Measurements from ENCODE around the gene EXOSC5.
"Not testable (repeated sequence)": the region's sequence is repeated elsewhere in the genome, so short reads cannot be mapped to it uniquely, and the experiment has no call there.

The EXOSC5 gene

GRCh38 chr19:41405776-41406175 lies 8.6 kb upstream of the EXOSC5 start:
- DNase-seq (ENCODE audit: low read depth), result no peak

GRCh38 chr19:41403181-41403970 lies 6.2 kb upstream of the EXOSC5 start:
- DNase-seq (ENCODE audit: low read depth), result no peak

- DNase-seq (ENCODE audit: low read depth), result no peak
Observed at GRCh38 chr19:41402010-41402409, 4.9 kb upstream of the EXOSC5 start.

- DNase-seq (ENCODE audit: low read depth), result no peak
Observed at GRCh38 chr19:41401483-41401882, 4.3 kb upstream of the EXOSC5 start.

- DNase-seq (ENCODE audit: low read depth), result no peak
Observed at GRCh38 chr19:41399525-41399924, 2.4 kb upstream of the EXOSC5 start.

- DNase-seq (ENCODE audit: low read depth), result no peak
Observed at GRCh38 chr19:41399091-41399490, 1.9 kb upstream of the EXOSC5 start.

GRCh38 chr19:41398598-41398997 lies 1.4 kb upstream of the EXOSC5 start:
- no peak for DNase-seq (ENCODE audit: low read depth)

GRCh38 chr19:41398050-41398418 lies 875 bp upstream of the EXOSC5 start:
- peak; percentile 38 for DNase-seq (ENCODE audit: low read depth)

- no peak for DNase-seq (ENCODE audit: low read depth)
Observed at GRCh38 chr19:41395355-41395754, 1.8 kb downstream of the EXOSC5 start.

GRCh38 chr19:41392775-41393174 lies 4.4 kb downstream of the EXOSC5 start:
- DNase-seq (ENCODE audit: low read depth), result no peak

GRCh38 chr19:41391618-41392017 lies 5.5 kb downstream of the EXOSC5 start:
- no peak for DNase-seq (ENCODE audit: low read depth)

GRCh38 chr19:41386442-41386841 lies 10.7 kb downstream of the EXOSC5 start:
- DNase-seq (ENCODE audit: low read depth), result no peak

GRCh38 chr19:41384351-41384750 lies 12.8 kb downstream of the EXOSC5 start:
- DNase-seq (ENCODE audit: low read depth), result no peak

GRCh38 chr19:41381536-41381935 lies 15.6 kb downstream of the EXOSC5 start:
- not testable (repeated sequence) for DNase-seq (ENCODE audit: low read depth)

GRCh38 chr19:41377977-41378709 lies 19.0 kb downstream of the EXOSC5 start:
- peak; percentile 17 for DNase-seq (ENCODE audit: low read depth)

GRCh38 chr19:41376998-41377365 lies 20.2 kb downstream of the EXOSC5 start:
- no peak for DNase-seq (ENCODE audit: low read depth)

- DNase-seq (ENCODE audit: low read depth), result peak; percentile 31
Observed at GRCh38 chr19:41376241-41376997, 20.7 kb downstream of the EXOSC5 start, which contains the start of gene TMEM91. TSS of gene TMEM91 (plus strand) at chr19:41376533. CDS start at chr19:41378310, 1,777 bp downstream.

- DNase-seq (ENCODE audit: low read depth), result peak; percentile 80
Observed at GRCh38 chr19:41373993-41374392, 23.2 kb downstream of the EXOSC5 start.

- DNase-seq (ENCODE audit: low read depth), result no peak
Observed at GRCh38 chr19:41372501-41372900, 24.7 kb downstream of the EXOSC5 start.

GRCh38 chr19:41371541-41371940 lies 25.6 kb downstream of the EXOSC5 start:
- DNase-seq (ENCODE audit: low read depth), result no peak

GRCh38 chr19:41371119-41371518 lies 26.0 kb downstream of the EXOSC5 start:
- not testable (repeated sequence) for DNase-seq (ENCODE audit: low read depth)

- DNase-seq (ENCODE audit: low read depth), result no peak
Observed at GRCh38 chr19:41369769-41370168, 27.4 kb downstream of the EXOSC5 start.

- peak; percentile 95 for DNase-seq (ENCODE audit: low read depth)
Observed at GRCh38 chr19:41367848-41368301, 29.3 kb downstream of the EXOSC5 start.

All from ELR (cell line).